Skeletal muscle tissue (tissue), 4 donors: ENCODE data around the gene KRTAP29-1. TPM values are rescaled to one million over a fixed set of nuclear protein-coding genes. Genes with fewer than 3 reads are reported as not detected.
"Not testable (repeated sequence)": the region's sequence is repeated elsewhere in the genome, so short reads cannot be mapped to it uniquely, and the experiment has no call there.

Source experiments
- H3K27ac ChIP-seq: one replicate; pipeline ENCODE4 v1.7.0; 2013; ENCODE audit warnings: mild to moderate bottlenecking, low read depth, low read length, inconsistent platforms
- H3K27me3 ChIP-seq, 3 donors: one replicate each; pipeline ENCODE4 v1.7.0; 2013; ENCODE audit warnings: low read length in 3 of 3; ENCODE audit not compliant: control insufficient read depth in 3 of 3, insufficient read depth in 3 of 3
- H3K36me3 ChIP-seq, 3 donors: one replicate each; pipeline ENCODE4 v1.7.0; 2013; ENCODE audit warnings: low read length in 3 of 3; ENCODE audit not compliant: control insufficient read depth in 3 of 3, insufficient read depth in 3 of 3
- H3K4me1 ChIP-seq, 3 donors: one replicate each; pipeline ENCODE4 v1.7.0; 2013; ENCODE audit warnings: low read length in 3 of 3, mild to moderate bottlenecking in 3 of 3; ENCODE audit not compliant: control insufficient read depth in 3 of 3, insufficient read depth in 3 of 3
- H3K4me3 ChIP-seq, 3 donors: one replicate each; pipeline ENCODE4 v1.7.0; 2013; ENCODE audit warnings: low read length in 3 of 3
- H3K9ac ChIP-seq, 3 donors: one replicate each; pipeline ENCODE4 v1.7.0; 2013; ENCODE audit warnings: low read length in 3 of 3, mild to moderate bottlenecking in 3 of 3, moderate library complexity in 2 of 3, low read depth in 1 of 3
- H3K9me3 ChIP-seq, 3 donors: one replicate each; pipeline ENCODE4 v1.7.0; 2013; ENCODE audit warnings: low read length in 3 of 3; ENCODE audit not compliant: control insufficient read depth in 3 of 3
- total RNA-seq: library from RNA; depleted of rRNA; stranded (reverse); fragments of >200 nt; gene quantifications from one replicate; pipeline ENCODE4 v1.2.3, GENCODE V29; 2014
- donor health status: Osteomylitis.

KRTAP29-1 gene, protein sequence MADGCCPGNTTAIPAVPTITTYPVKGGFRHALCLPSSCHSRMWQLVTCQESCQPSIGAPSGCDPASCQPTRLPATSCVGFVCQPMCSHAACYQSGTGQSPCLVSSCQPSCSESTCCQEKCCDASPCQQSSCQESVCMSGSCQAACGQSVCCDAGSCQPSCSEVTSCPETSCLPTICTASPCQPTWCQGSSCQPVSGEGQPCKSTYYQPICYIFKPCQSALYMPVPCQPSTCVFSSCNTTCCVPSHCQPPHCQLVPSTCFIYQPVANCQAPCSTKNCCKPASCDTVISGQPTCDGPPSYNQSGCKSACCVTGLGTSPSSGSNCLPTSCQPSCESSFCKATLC
- not detected for total RNA-seq

DNA sequence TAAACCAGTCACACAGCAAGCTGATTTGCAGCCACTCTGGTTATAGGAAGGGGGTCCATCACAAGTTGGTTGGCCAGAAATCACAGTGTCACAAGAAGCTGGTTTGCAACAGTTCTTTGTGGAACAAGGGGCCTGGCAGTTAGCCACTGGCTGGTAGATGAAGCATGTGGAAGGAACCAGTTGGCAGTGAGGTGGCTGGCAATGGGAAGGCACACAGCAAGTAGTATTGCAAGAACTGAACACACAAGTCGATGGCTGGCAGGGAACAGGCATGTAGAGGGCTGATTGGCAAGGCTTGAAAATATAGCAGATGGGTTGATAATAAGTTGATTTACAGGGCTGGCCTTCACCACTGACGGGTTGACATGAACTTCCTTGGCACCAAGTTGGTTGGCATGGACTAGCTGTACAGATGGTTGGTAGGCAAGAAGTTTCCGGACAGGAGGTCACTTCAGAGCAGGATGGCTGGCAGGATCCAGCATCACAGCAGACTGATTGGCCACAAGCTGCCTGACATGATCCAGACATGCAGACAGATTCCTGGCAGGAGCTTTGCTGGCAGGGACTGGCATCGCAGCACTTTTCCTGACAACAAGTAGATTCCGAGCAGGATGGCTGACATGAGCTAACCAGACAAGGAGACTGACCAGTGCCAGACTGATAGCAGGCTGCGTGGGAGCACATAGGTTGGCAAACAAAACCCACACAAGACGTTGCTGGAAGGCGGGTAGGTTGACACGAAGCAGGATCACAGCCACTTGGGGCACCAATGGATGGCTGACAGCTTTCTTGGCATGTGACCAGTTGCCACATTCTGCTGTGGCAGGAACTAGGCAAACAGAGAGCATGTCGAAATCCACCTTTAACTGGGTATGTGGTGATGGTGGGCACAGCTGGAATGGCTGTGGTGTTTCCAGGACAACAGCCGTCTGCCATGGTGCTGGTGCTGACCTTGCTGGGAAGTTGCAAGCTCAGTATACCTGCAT lies at the start of gene KRTAP29-1:
TSS of gene KRTAP29-1 (minus strand) at position 936 of the 986 bp plus-strand sequence. CDS start at position 936, 0 bp downstream.
- peaks cover 4 to 48% (median 17%) of the 10 kb centered on the region in 3 donors for H3K27me3 ChIP-seq
- H3K9me3 ChIP-seq = peaks cover 0 to 2% (median 0%) of the 10 kb centered on the region in 3 donors
- H3K4me3 ChIP-seq = no peak within 1 kb of the TSS
- no peaks in the 10 kb centered on the region for H3K4me1 ChIP-seq
- H3K27ac ChIP-seq = no peak within 1 kb of the TSS
- no peaks in the 10 kb centered on the region for H3K36me3 ChIP-seq
- H3K9ac ChIP-seq = no peak within 1 kb of the TSS

GRCh38 chr17:41351177-41351576 lies 48.5 kb upstream of the KRTAP29-1 start:
- Histone ChIP-seq H3K9ac (no peak overlapping the region), H3K4me1 (no peaks in the 10 kb centered on the region), H3K36me3 (no peaks in the 10 kb centered on the region), H3K4me3 (no peak overlapping the region), H3K27ac (no peak overlapping the region), H3K27me3 (no peaks in the 10 kb centered on the region), H3K9me3 (no peaks in the 10 kb centered on the region)

- H3K36me3 ChIP-seq, H3K4me3 ChIP-seq, H3K27ac ChIP-seq, H3K27me3 ChIP-seq, H3K9ac ChIP-seq, H3K9me3 ChIP-seq, H3K4me1 ChIP-seq: not testable (repeated sequence)
Observed at GRCh38 chr17:41350381-41350878, 47.8 kb upstream of the KRTAP29-1 start, which contains the start of gene KRT33A. KRT33A (minus strand) TSS chr17:41350828; CDS start chr17:41350767, 61 bp downstream.

DNA sequence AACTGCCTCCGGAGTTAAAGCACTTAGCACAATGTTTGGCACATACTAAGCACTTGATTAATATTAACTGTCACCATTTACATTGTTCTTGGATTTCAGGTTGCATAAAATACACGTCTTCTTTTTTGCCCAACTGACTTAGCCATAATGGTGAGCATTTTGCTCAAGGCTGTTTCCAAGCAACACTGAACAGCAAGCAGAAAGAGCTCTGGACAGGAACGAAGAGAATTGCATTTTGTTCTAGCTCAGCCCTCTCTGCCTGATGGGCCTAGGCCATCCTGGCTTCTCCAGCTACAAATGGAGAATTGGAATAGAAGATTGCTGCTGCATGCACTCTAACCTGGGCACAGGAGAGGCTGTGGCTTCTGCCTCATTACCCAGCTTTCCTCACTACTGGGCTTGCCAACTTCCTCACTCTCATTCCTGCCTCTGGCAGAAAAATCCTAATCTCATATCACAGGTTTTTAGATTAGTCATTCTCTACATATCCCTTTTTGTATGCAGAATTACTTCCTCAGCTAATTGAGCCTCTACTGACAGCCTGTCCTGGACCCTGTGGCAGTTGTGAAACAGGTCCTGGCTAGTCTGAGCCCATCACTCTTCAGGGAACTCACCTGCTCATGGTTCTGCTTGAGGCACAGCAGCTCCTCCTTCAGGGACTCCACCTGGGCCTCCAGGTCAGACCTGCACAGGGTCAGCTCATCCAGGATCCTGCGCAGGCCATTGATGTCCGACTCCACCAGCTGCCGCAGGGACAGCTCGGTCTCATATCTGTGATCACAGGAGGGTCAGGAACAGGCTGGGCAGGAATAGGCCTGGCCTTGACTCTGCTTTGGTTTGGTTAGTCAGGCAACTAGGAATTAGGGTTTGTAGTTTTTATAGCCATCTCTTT lies 45.5 kb upstream of the KRTAP29-1 start:
- no peak overlapping the region for H3K4me3 ChIP-seq
- H3K27ac ChIP-seq = no peak overlapping the region
- no peak overlapping the region for H3K9ac ChIP-seq
- H3K4me1 ChIP-seq = no peaks in the 10 kb centered on the region
- H3K27me3 ChIP-seq = peaks cover 0 to 2% (median 0%) of the 10 kb centered on the region in 3 donors
- H3K36me3 ChIP-seq = no peaks in the 10 kb centered on the region
- no peaks in the 10 kb centered on the region for H3K9me3 ChIP-seq

DNA sequence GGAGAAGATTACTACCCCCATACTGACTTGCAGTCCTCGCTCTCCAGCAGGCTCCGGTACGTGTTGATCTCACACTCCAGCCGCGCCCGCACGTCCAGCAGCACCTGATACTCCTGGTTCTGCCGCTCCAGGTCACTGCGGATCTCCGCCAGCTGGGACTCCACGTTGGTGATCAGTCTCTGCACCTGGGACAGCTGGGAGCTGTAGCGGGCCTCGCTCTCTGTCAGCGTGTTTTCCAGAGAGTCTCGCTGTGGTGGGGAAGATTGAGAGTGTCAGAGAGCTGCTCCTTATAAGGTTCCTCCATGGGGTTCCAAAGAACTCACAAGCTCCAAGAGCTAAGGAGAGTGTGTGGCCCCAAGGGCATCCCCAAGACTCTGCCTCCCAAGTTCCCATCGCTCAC lies 43.8 kb upstream of the KRTAP29-1 start:
- not testable (repeated sequence) for H3K4me1 ChIP-seq, H3K36me3 ChIP-seq, H3K4me3 ChIP-seq, H3K9me3 ChIP-seq, H3K9ac ChIP-seq, H3K27me3 ChIP-seq, H3K27ac ChIP-seq

GRCh38 chr17:41345992-41346391 lies 43.3 kb upstream of the KRTAP29-1 start:
- Histone ChIP-seq H3K27ac (no peak overlapping the region), H3K36me3 (no peaks in the 10 kb centered on the region), H3K4me1 (no peaks in the 10 kb centered on the region), H3K4me3 (no peak overlapping the region), H3K9me3 (no peaks in the 10 kb centered on the region), H3K27me3 (peaks cover 0 to 3% (median 1%) of the 10 kb centered on the region in 3 donors), H3K9ac (no peak overlapping the region)

DNA sequence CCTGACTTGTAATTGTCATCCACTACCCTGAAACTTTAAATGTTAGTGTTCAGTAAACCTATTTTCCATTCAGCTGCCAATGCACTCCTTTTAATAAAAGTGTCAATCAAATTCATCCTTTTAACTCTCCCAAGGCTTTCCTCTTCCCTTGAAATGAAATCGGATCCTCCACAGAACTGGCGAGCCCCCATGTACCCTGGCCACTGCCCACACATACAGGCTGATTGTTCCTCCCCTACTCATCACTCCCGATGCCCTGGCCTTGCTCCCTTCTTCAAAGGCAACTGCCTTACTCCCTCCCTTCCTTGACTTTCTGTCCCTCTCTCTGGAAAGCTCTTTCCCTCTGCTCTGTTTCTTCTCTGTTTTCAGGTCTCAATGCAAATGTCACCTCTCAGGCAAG lies 40.4 kb upstream of the KRTAP29-1 start:
- Histone ChIP-seq H3K27ac (no peak overlapping the region), H3K36me3 (no peaks in the 10 kb centered on the region), H3K9ac (no peak overlapping the region), H3K4me3 (no peak overlapping the region), H3K27me3 (peaks cover 0 to 3% (median 2%) of the 10 kb centered on the region in 3 donors), H3K9me3 (no peaks in the 10 kb centered on the region), H3K4me1 (peaks cover 0 to 3% (median 0%) of the 10 kb centered on the region in 3 donors)

DNA sequence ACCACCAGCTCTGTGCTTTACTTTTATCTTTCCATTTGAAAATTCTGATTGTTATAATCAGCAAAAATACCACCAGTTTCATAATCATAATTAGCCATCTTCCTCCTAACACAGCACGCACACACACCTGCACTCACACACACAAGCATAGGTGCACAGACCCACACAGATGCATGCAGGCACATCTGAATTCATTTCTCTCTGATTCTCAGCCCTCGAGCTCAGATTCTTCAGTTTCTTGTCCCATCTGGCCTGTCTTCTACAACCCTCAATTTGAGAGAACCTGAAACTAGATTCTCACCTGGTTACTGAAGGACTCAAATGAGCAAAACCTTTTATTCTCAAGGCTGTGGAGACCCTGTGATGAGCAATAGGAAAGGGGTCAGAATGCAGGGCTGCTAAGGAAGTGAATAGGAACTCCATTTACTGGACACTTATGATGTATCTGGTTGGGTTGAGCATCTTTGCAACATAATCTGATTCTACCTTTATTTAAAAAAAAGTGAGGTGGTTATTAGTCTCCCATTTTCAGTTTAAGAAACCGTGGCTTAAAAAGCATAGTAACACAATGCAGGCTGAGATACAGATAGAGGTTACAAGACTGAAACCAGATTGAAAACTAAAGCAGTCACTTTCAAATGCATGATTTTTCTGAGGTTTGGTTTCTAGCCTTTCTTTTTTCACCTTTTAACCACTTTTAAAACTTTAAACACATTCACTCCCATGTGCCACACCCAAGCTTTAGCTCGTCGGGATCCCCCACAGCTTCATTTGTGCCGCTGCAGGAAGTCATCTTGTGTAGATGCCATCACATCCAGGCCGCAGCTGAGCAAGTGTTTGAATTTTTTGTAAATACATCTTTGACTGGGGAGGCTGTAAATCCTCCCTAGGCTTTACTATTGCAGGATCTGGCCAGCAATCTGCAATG lies 38.5 kb upstream of the KRTAP29-1 start:
- H3K4me1 ChIP-seq = peaks cover 0 to 3% (median 0%) of the 10 kb centered on the region in 3 donors
- H3K27ac ChIP-seq = no peak overlapping the region
- H3K27me3 ChIP-seq = peaks cover 0 to 3% (median 2%) of the 10 kb centered on the region in 3 donors
- no peaks in the 10 kb centered on the region for H3K36me3 ChIP-seq
- no peaks in the 10 kb centered on the region for H3K9me3 ChIP-seq
- H3K9ac ChIP-seq = no peak overlapping the region
- H3K4me3 ChIP-seq = no peak overlapping the region
